ENCODE data around the gene STAG1.
"Not testable (repeated sequence)": the region's sequence is repeated elsewhere in the genome, so short reads cannot be mapped to it uniquely, and the experiment has no call there.

The STAG1 gene

GRCh38 chr3:136758160-136759102 is 6.3 kb upstream of the STAG1 start:
- H3K9ac ChIP-seq (ENCODE audit: low read length); H3K4me3 ChIP-seq (ENCODE audit: low read depth in 1 of 2, low read length in 2 of 2); H3K27ac ChIP-seq (ENCODE audit: low read depth, low read length); H3K27me3 ChIP-seq (ENCODE audit: control insufficient read depth in 1 of 2, insufficient read depth in 2 of 2, low read length in 2 of 2); H3K9me3 ChIP-seq (ENCODE audit: low read length); H3K36me3 ChIP-seq (ENCODE audit: insufficient read depth, low read length); H3K4me1 ChIP-seq (ENCODE audit: insufficient read depth, low read length): not testable (repeated sequence)

- H3K4me1 ChIP-seq (ENCODE audit: insufficient read depth, low read length) = peaks cover 15% of the 10 kb centered on the region
- H3K9ac ChIP-seq (ENCODE audit: low read length) = no peak overlapping the region
- H3K36me3 ChIP-seq (ENCODE audit: insufficient read depth, low read length) = no peaks in the 10 kb centered on the region
- no peak overlapping the region for H3K4me3 ChIP-seq (ENCODE audit: low read depth in 1 of 2, low read length in 2 of 2)
- H3K9me3 ChIP-seq (ENCODE audit: low read length) = no peaks in the 10 kb centered on the region
- H3K27me3 ChIP-seq (ENCODE audit: control insufficient read depth in 1 of 2, insufficient read depth in 2 of 2, low read length in 2 of 2) = no peaks in the 10 kb centered on the region
- no peak overlapping the region for H3K27ac ChIP-seq (ENCODE audit: low read depth, low read length)
Measured at GRCh38 chr3:136755192-136755591, 3.0 kb upstream of the STAG1 start.

DNA sequence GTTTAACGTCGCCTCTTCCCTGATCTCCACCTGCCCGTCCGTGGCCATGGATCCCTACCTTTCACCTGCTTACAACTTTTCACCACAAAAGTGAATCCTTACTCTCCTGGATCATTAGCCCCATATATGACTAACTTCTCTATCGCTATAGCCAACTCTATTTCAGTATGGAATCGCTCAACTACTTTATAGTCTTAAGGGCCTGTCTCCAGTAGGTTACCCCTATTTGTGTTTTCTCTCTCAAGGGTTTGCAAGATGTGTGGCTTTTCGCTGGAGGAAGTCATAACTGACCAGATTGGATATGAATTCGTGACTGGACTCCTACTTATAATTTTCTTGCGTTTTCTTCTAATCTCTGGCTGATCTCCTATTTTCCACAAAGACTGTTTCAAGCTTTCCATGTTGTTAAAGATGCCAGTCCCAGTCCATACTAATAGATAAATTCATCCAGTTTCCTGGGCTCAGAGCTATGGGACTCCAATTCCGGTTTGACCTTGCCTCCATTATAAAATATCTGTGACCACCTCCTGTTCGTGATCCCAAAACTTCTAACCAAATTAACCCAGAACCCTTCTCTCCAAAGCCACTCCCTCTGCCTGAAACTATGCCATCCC is 1.3 kb upstream of the STAG1 start:
- H3K4me3 ChIP-seq (ENCODE audit: low read depth in 1 of 2, low read length in 2 of 2) = peak overlapping the region; percentile 24 to 68
- H3K27ac ChIP-seq (ENCODE audit: low read depth, low read length) = peak overlapping the region; percentile 89
- H3K9ac ChIP-seq (ENCODE audit: low read length) = peak overlapping the region; percentile 87
- H3K9me3 ChIP-seq (ENCODE audit: low read length) = no peaks in the 10 kb centered on the region
- no peaks in the 10 kb centered on the region for H3K36me3 ChIP-seq (ENCODE audit: insufficient read depth, low read length)
- H3K27me3 ChIP-seq (ENCODE audit: control insufficient read depth in 1 of 2, insufficient read depth in 2 of 2, low read length in 2 of 2) = no peaks in the 10 kb centered on the region
- H3K4me1 ChIP-seq (ENCODE audit: insufficient read depth, low read length) = peaks cover 30% of the 10 kb centered on the region

GRCh38 chr3:136752422-136753325 is 496 bp upstream of the STAG1 start:
- no peaks in the 10 kb centered on the region for H3K27me3 ChIP-seq (ENCODE audit: control insufficient read depth in 1 of 2, insufficient read depth in 2 of 2, low read length in 2 of 2)
- no peaks in the 10 kb centered on the region for H3K9me3 ChIP-seq (ENCODE audit: low read length)
- H3K4me3 ChIP-seq (ENCODE audit: low read depth in 1 of 2, low read length in 2 of 2) = peak overlapping the region; percentile 55 to 68
- H3K9ac ChIP-seq (ENCODE audit: low read length) = peak overlapping the region; percentile 87
- H3K27ac ChIP-seq (ENCODE audit: low read depth, low read length) = peak overlapping the region; percentile 89
- H3K36me3 ChIP-seq (ENCODE audit: insufficient read depth, low read length) = no peaks in the 10 kb centered on the region
- peaks cover 30% of the 10 kb centered on the region for H3K4me1 ChIP-seq (ENCODE audit: insufficient read depth, low read length)

GRCh38 chr3:136751316-136752171 is 634 bp downstream of the STAG1 start:
- peaks cover 31% of the 10 kb centered on the region for H3K4me1 ChIP-seq (ENCODE audit: insufficient read depth, low read length)
- no peaks in the 10 kb centered on the region for H3K27me3 ChIP-seq (ENCODE audit: control insufficient read depth in 1 of 2, insufficient read depth in 2 of 2, low read length in 2 of 2)
- peak overlapping the region; percentile 78 for H3K9ac ChIP-seq (ENCODE audit: low read length)
- H3K4me3 ChIP-seq (ENCODE audit: low read depth in 1 of 2, low read length in 2 of 2) = peak overlapping the region; percentile 55 to 90
- no peaks in the 10 kb centered on the region for H3K36me3 ChIP-seq (ENCODE audit: insufficient read depth, low read length)
- H3K9me3 ChIP-seq (ENCODE audit: low read length) = no peaks in the 10 kb centered on the region
- H3K27ac ChIP-seq (ENCODE audit: low read depth, low read length) = peak overlapping the region; percentile 95

- no peaks in the 10 kb centered on the region for H3K36me3 ChIP-seq (ENCODE audit: insufficient read depth, low read length)
- H3K27me3 ChIP-seq (ENCODE audit: control insufficient read depth in 1 of 2, insufficient read depth in 2 of 2, low read length in 2 of 2) = no peaks in the 10 kb centered on the region
- H3K4me1 ChIP-seq (ENCODE audit: insufficient read depth, low read length) = peaks cover 35% of the 10 kb centered on the region
- H3K9me3 ChIP-seq (ENCODE audit: low read length) = no peaks in the 10 kb centered on the region
- peak overlapping the region; percentile 78 for H3K9ac ChIP-seq (ENCODE audit: low read length)
- peak overlapping the region; percentile 95 for H3K27ac ChIP-seq (ENCODE audit: low read depth, low read length)
- H3K4me3 ChIP-seq (ENCODE audit: low read depth in 1 of 2, low read length in 2 of 2) = peak overlapping the region; percentile 55 to 90
Measured at GRCh38 chr3:136750897-136751315, 1.3 kb downstream of the STAG1 start.

- Histone ChIP-seq H3K4me1 (ENCODE audit: insufficient read depth, low read length) (peaks cover 39% of the 10 kb centered on the region), H3K9me3 (ENCODE audit: low read length) (no peaks in the 10 kb centered on the region), H3K27ac (ENCODE audit: low read depth, low read length) (peak overlapping the region; percentile 95), H3K9ac (ENCODE audit: low read length) (peak overlapping the region; percentile 78), H3K36me3 (ENCODE audit: insufficient read depth, low read length) (no peaks in the 10 kb centered on the region), H3K4me3 (ENCODE audit: low read depth in 1 of 2, low read length in 2 of 2) (peak overlapping the region; percentile 55 to 90), H3K27me3 (ENCODE audit: control insufficient read depth in 1 of 2, insufficient read depth in 2 of 2, low read length in 2 of 2) (no peaks in the 10 kb centered on the region)
Measured at GRCh38 chr3:136750209-136750896, 1.8 kb downstream of the STAG1 start.

DNA sequence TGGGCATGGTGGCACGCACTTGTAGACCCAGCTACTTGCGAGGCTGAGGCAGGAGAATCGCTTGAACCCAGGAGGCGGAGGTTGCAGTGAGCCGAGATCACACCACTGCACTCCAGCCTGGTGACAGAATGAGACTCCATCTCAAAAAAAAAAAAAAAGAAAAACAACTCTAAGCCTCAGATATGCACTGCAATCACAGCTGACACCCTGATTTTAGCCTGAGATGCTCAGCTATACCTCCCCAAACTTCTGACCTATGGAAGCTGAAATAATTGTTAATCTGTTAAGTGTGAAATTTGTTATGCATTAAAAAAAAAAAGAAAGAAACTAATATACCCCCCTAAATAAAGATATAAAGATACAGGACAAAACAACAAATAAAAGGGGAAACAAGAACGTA is 2.6 kb downstream of the STAG1 start:
- not testable (repeated sequence) for H3K9me3 ChIP-seq (ENCODE audit: low read length); H3K27ac ChIP-seq (ENCODE audit: low read depth, low read length); H3K36me3 ChIP-seq (ENCODE audit: insufficient read depth, low read length); H3K27me3 ChIP-seq (ENCODE audit: control insufficient read depth in 1 of 2, insufficient read depth in 2 of 2, low read length in 2 of 2)
- H3K4me1 ChIP-seq (ENCODE audit: insufficient read depth, low read length) = peaks cover 42% of the 10 kb centered on the region
- peak overlapping the region; percentile 78 for H3K9ac ChIP-seq (ENCODE audit: low read length)
- H3K4me3 ChIP-seq (ENCODE audit: low read depth in 1 of 2, low read length in 2 of 2) = peak overlapping the region in 1 of 2 donors; percentile 90

DNA sequence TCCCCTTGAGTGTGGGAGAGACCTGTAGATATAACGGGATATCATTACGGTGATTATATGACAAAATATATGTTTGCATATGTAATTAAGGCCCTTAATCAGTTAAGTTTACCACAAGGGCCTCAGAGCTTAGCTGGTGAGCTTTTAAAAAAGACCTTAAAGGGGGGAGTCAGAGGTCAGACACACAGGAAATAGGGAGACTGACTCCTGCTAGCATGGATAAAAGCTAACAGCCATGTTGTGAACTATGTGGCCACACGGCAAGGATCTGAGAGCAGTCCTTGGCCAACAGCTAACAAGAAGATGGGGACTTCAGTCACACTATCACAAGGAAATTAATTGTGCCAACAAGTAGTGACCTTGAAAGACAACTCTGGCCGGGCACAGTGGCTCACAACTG is 3.1 kb downstream of the STAG1 start:
- H3K9ac ChIP-seq (ENCODE audit: low read length) = no peak overlapping the region
- H3K4me1 ChIP-seq (ENCODE audit: insufficient read depth, low read length) = peaks cover 42% of the 10 kb centered on the region
- no peak overlapping the region for H3K27ac ChIP-seq (ENCODE audit: low read depth, low read length)

DNA sequence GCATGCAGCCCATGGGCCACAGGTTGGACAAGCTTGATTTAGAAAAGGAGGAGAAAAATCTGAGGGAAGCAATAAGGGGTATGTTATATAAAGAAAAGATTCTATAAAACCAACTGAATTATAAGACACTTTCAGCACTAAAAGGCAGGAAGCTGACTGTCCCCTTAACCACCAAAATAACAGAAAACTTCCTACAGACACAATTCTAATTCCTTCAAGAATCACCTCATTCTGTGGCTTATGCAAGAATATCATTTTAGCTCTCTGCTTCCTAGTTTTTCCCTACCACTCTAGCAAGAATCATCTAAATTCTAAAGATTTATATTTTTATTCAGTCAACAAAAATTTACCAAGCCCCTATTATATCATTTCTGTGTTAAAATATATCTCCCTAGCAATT is 6.3 kb downstream of the STAG1 start:
- Histone ChIP-seq H3K36me3 (ENCODE audit: insufficient read depth, low read length) (no peaks in the 10 kb centered on the region), H3K9me3 (ENCODE audit: low read length) (no peaks in the 10 kb centered on the region), H3K4me1 (ENCODE audit: insufficient read depth, low read length) (peaks cover 32% of the 10 kb centered on the region), H3K27me3 (ENCODE audit: control insufficient read depth in 1 of 2, insufficient read depth in 2 of 2, low read length in 2 of 2) (no peaks in the 10 kb centered on the region), H3K27ac (ENCODE audit: low read depth, low read length) (no peak overlapping the region), H3K4me3 (ENCODE audit: low read depth in 1 of 2, low read length in 2 of 2) (no peak overlapping the region), H3K9ac (ENCODE audit: low read length) (no peak overlapping the region)

More for the DNA sequence above, 3.1 kb downstream of the STAG1 start:
- no peaks in the 10 kb centered on the region for H3K27me3 ChIP-seq (ENCODE audit: control insufficient read depth in 1 of 2, insufficient read depth in 2 of 2, low read length in 2 of 2)
- no peak overlapping the region for H3K4me3 ChIP-seq (ENCODE audit: low read depth in 1 of 2, low read length in 2 of 2)
- no peaks in the 10 kb centered on the region for H3K36me3 ChIP-seq (ENCODE audit: insufficient read depth, low read length)
- H3K9me3 ChIP-seq (ENCODE audit: low read length) = no peaks in the 10 kb centered on the region

Data from muscle layer of colon (tissue), 2 donors.